BE2C (cell line): ENCODE results near the gene TRMT112.

Experiments used
- DNase-seq: peaks from one replicate; pipeline ENCODE4 v3.0.0-alpha.2; 2020
- H3K27me3 ChIP-seq: fragments of 250-450 bp; sonication (Bioruptor Pico); 2 replicates; pipeline ENCODE4 v1.5.1; 2020; ENCODE audit warnings: mild to moderate bottlenecking
- H3K36me3 ChIP-seq: fragments of 250-450 bp; sonication (Bioruptor Pico); 2 replicates; pipeline ENCODE4 v1.5.1; 2020; ENCODE audit warnings: mild to moderate bottlenecking
- H3K4me1 ChIP-seq: fragments of 250-450 bp; sonication (Bioruptor Pico); 2 replicates; pipeline ENCODE4 v1.5.1; 2020
- H3K4me3 ChIP-seq: 2 replicates; pipeline ENCODE4 v1.5.1; 2011; ENCODE audit warnings: low read depth, low read length
- H3K9me3 ChIP-seq: fragments of 250-450 bp; sonication (Bioruptor Pico); 2 replicates; pipeline ENCODE4 v1.5.1; 2020
- TF ChIP-seq, protein P1 (sequence below): IDR thresholded peaks from 2 replicates; pipeline ENCODE4 v1.5.1; 2012; ENCODE audit warnings: mild to moderate bottlenecking, low read depth, low read length

Gene TRMT112

DNA sequence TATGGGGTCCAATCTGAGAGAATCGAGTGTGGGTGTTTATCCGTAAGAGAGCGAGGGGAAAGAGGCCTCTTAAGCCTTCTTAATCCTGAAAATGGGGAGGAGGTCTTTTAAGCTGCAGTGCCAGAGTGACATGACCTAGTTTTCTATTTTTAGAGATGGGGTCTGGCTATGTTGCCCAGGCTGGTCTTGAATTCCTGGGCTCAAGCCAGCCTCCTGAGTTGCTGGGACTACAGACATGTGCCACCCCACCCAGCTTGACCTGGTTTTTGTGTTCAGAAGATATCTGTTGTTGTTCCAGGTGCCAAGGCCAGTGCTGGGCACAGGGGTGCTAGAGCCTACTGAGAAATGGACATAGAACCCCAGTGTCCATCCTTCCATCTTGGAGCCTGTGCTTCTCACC lies 34.3 kb downstream of the TRMT112 start:
- no peak overlapping the region for H3K4me3 ChIP-seq
- TF ChIP-seq, protein P1, sequence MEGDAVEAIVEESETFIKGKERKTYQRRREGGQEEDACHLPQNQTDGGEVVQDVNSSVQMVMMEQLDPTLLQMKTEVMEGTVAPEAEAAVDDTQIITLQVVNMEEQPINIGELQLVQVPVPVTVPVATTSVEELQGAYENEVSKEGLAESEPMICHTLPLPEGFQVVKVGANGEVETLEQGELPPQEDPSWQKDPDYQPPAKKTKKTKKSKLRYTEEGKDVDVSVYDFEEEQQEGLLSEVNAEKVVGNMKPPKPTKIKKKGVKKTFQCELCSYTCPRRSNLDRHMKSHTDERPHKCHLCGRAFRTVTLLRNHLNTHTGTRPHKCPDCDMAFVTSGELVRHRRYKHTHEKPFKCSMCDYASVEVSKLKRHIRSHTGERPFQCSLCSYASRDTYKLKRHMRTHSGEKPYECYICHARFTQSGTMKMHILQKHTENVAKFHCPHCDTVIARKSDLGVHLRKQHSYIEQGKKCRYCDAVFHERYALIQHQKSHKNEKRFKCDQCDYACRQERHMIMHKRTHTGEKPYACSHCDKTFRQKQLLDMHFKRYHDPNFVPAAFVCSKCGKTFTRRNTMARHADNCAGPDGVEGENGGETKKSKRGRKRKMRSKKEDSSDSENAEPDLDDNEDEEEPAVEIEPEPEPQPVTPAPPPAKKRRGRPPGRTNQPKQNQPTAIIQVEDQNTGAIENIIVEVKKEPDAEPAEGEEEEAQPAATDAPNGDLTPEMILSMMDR, result no peak
- no peaks in the 10 kb centered on the region for H3K9me3 ChIP-seq
- no peaks in the 10 kb centered on the region for H3K27me3 ChIP-seq
- no peak for DNase-seq
- H3K4me1 ChIP-seq, result no peaks in the 10 kb centered on the region
- H3K36me3 ChIP-seq, result no peaks in the 10 kb centered on the region

DNA sequence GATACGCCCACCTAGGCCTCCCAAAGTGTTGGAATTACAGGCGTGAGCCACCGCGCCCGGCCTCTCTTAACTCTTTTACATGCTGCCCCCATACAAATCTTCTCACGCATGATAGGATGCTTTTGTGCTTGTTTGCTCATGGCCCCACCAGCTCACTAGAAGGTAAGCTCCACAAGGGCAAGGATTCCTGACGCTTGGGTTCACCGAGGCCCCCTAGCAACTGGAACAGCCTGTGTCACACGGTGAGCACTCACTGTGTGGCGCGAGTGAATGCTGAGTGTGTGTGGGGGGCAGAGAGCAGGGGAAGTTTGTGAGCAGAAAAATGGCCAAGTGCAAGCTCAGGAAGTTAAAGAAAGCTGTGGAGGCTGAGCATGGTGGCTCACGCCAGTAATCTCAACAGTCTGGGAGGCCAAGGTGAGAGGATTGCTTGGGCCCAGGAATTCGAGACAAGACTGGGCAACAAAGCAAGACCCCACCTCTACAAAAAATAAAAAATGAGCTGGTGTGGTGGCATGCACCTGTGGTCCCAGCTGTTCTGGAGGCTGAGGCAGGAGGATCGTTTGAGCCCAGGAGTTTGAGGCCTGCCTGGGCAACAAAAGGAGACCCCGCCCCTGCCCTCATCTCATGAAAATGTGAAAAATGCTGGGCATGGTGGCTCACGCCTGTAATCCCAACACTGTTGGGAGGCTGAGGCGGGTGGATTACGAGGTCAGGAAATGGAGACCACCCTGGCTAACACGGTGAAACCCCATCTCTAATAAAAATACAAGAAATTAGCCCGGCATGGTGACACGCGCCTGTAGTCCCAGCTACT lies 35.2 kb downstream of the TRMT112 start:
- Histone ChIP-seq H3K27me3 (no peaks in the 10 kb centered on the region), H3K4me3 (no peak overlapping the region), H3K4me1 (no peaks in the 10 kb centered on the region), H3K36me3 (no peaks in the 10 kb centered on the region), H3K9me3 (no peaks in the 10 kb centered on the region)
- TF ChIP-seq, protein P1, result no peak
- no peak for DNase-seq

DNA sequence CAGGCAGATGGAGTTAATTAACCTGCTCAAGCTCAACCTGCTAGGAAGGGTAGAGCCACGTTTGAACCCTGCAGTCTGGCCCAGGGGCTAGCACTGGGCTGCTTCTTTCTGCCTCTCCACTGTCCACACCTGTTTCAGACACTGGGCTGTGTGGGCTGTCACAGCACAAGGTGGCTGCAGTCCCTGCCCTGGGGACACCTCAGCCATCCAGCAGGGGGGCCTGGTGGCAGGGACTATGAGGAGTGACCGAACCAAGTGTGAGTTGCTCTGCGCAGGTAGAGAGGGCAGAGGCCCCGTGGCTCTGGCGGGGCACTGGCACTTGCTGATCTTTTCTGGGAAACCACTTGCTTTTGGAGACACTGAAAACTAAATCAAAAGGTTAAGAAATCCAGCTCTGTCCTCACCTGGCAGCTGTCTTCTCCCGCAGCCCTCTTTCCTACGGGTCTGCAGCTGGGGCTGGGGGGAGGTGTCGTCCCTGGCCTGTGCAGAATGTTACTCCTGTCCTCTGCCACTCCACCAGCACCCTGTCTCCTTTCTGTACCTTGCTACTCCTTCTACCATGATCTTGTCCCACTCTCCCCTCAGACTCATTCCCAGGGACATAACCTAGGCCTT lies 38.7 kb downstream of the TRMT112 start:
- Histone ChIP-seq H3K4me3 (no peak overlapping the region), H3K4me1 (no peaks in the 10 kb centered on the region), H3K27me3 (no peaks in the 10 kb centered on the region), H3K36me3 (no peaks in the 10 kb centered on the region), H3K9me3 (no peaks in the 10 kb centered on the region)
- no peak for DNase-seq
- TF ChIP-seq, protein P1, result no peak

DNA sequence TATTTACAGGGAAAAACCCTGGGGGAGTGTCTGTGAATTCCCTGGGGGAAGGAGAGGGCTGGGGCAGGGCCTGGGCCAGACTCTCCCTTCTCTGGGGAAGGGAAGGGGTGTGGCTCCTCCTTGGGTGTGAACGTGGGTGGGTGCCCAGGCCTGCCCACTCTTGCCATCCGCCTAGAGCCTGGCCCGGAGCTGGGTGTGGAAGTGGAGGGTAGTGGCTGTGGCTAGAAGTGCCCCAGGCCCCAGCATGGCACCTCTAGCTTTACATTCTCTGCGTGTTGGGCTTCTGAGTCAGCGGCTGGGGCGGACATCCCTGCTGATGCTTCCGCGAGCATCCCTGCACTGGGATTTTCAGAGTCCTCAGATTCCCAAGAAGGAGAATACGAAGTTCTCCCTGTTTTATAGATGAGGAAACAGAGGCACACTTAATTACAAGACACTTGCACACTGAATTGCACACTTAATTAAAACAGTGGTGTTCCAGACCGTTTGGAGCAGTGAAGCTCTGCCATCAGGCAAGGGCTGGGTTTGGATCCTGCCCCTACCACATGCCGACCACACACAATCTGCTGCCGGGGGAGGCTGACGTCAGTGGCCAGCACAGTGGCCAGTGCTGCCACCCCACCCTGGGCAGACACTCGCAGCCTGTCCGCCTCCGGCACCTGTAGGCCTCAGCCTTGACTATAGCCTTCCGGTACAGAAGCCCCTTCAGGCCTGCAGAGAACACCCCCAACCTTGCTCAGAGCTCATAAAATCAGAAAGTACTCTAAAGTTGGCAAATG lies 40.5 kb downstream of the TRMT112 start:
- H3K4me3 ChIP-seq, result no peak overlapping the region
- no peaks in the 10 kb centered on the region for H3K36me3 ChIP-seq
- no peaks in the 10 kb centered on the region for H3K9me3 ChIP-seq
- H3K27me3 ChIP-seq, result no peaks in the 10 kb centered on the region
- TF ChIP-seq, protein P1, result no peak
- H3K4me1 ChIP-seq, result no peaks in the 10 kb centered on the region
- no peak for DNase-seq

DNA sequence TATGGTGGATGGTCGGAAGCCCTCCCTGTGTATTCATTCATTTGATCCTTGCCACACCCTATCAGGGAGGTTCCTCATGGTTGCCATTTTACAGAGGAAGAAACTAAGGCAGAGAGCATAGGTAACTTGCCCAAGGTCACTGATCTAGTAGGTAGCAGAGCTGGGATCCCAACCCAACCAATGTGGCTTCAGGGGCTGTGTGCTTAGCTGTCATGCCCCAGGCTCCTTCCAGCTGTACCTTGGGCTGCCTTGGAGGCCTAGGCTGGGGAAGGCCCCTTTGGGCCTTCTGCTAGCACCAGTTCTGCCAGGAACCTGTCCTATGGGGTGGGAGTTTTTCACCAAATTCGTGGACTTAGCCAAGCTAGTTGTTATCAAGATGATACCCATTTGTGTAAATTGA lies 41.5 kb downstream of the TRMT112 start:
- Histone ChIP-seq H3K36me3 (no peaks in the 10 kb centered on the region), H3K27me3 (no peaks in the 10 kb centered on the region), H3K4me3 (no peak overlapping the region), H3K4me1 (no peaks in the 10 kb centered on the region), H3K9me3 (no peaks in the 10 kb centered on the region)
- DNase-seq, result no peak
- TF ChIP-seq, protein P1, result no peak
